HCT116 (cell line): ENCODE results near the gene STYK1. TPM values are rescaled to one million over a fixed set of nuclear protein-coding genes. Genes with fewer than 3 reads are reported as not detected.

ENCODE experiments used
- ATAC-seq: fragments of 200-7000 bp; cut with Tn5 transposase; 2 replicates; pipeline ENCODE4 v1.9.1; 2020; ENCODE audit warnings: mild to moderate bottlenecking, moderate library complexity
- BruUV-seq: library from RNA; stranded (reverse); fragments of 400-500 nt; replicated peaks from 2 replicates; lab custom pipeline; 2021; lab: Mats Ljungman, UMichigan
- CTCF ChIA-PET: fragments of 300-600 bp; sonication (Branson Sonifier 250); formaldehyde crosslinking; loops from one replicate; lab custom pipeline; 2021; ENCODE audit warnings: antibody characterized with exemption; lab: Charles Lee
- POLR2A ChIA-PET: fragments of 300-600, 350-600 bp; sonication (Branson Sonifier 250); formaldehyde crosslinking; loops from one replicate; lab custom pipeline; 2021; ENCODE audit warnings: antibody characterized with exemption; lab: Charles Lee
- RAD21 ChIA-PET, 2 experiments: fragments of 300-600 bp; sonication (Branson Sonifier 250); formaldehyde crosslinking; loops; one replicate each; lab custom pipeline; 2023; ENCODE audit warnings: low total read pairs in 2 of 2; ENCODE audit not compliant: uncharacterized antibody in 2 of 2, unreplicated experiment in 2 of 2, low non-redundant PET in 1 of 2; lab: Charles Lee
- DNase-seq: peaks from one replicate; pipeline ENCODE4 v3.0.0-alpha.2; 2010; ENCODE audit warnings: low read depth, low spot score
- H2AFZ ChIP-seq: fragments of 200-600 bp; shearing (Covaris generic), sonication (generic); 2 replicates; pipeline ENCODE4 v1.6.1; 2017; ENCODE audit warnings: low read depth, mixed run types, mixed read lengths, antibody characterized with exemption, low read length; ENCODE audit not compliant: poor library complexity, severe bottlenecking
- H3K27ac ChIP-seq: 2 replicates; pipeline ENCODE4 v1.5.1; 2012; ENCODE audit warnings: low read depth, low read length
- H3K27me3 ChIP-seq: fragments of 200-600 bp; sonication (generic); 2 replicates; pipeline ENCODE4 v1.6.1; 2016; ENCODE audit warnings: mixed run types, low read length, mixed read lengths; ENCODE audit not compliant: insufficient read depth
- H3K36me3 ChIP-seq, 2 experiments: fragments of 200-500 bp in 1 of 2; fragments of 200-600 bp in 1 of 2; sonication (Bioruptor generic) in 1 of 2; sonication (generic) in 1 of 2; 2 replicates each; pipeline versions ENCODE4 v1.5.1 to v1.6.1; 2014 to 2016; ENCODE audit warnings: low read length in 2 of 2, inconsistent platforms in 1 of 2, mixed read lengths in 1 of 2, mixed run types in 1 of 2; ENCODE audit not compliant: insufficient read depth in 2 of 2, control insufficient read depth in 1 of 2
- H3K4me1 ChIP-seq, 2 experiments: fragments of 200-600 bp in 1 of 2; sonication (generic) in 1 of 2; 2 replicates each; pipeline versions ENCODE4 v1.5.1 to v1.6.1; 2012 to 2017; ENCODE audit warnings: low read length in 2 of 2, inconsistent platforms in 1 of 2, mild to moderate bottlenecking in 1 of 2, mixed read lengths in 1 of 2, mixed run types in 1 of 2, moderate library complexity in 1 of 2; ENCODE audit not compliant: insufficient read depth in 2 of 2, control insufficient read depth in 1 of 2
- H3K4me2 ChIP-seq: fragments of 200-600 bp; sonication (generic); 2 replicates; pipeline ENCODE4 v1.6.1; 2017; ENCODE audit warnings: mixed run types, low read length, mixed read lengths
- H3K4me3 ChIP-seq, 2 experiments: fragments of 200-600 bp in 1 of 2; sonication (generic) in 1 of 2; replicated peaks in 1 of 2; 2 replicates each; pipeline ENCODE4 v1.5.1; 2011 to 2016; ENCODE audit warnings: low read length in 2 of 2, control low read depth in 1 of 2, low read depth in 1 of 2, mild to moderate bottlenecking in 1 of 2, mixed read lengths in 1 of 2, mixed run types in 1 of 2
- H3K79me2 ChIP-seq: fragments of 200-600 bp; sonication (generic); 2 replicates; pipeline ENCODE4 v1.6.1; 2017; ENCODE audit warnings: mild to moderate bottlenecking, mixed run types, low read length, moderate library complexity, mixed read lengths; ENCODE audit not compliant: insufficient read depth
- H3K9ac ChIP-seq: fragments of 200-600 bp; sonication (generic); 2 replicates; pipeline ENCODE4 v1.6.1; 2016; ENCODE audit warnings: low read length, mixed read lengths
- H3K9me2 ChIP-seq: fragments of 200-600 bp; sonication (generic), shearing (Covaris generic); 2 replicates; pipeline ENCODE4 v1.6.1; 2017; ENCODE audit warnings: mixed run types, mild to moderate bottlenecking, moderate library complexity; ENCODE audit not compliant: insufficient read depth
- H3K9me3 ChIP-seq, 2 experiments: fragments of 200-500 bp in 1 of 2; fragments of 200-600 bp in 1 of 2; sonication (Bioruptor generic) in 1 of 2; sonication (generic) in 1 of 2; 2 replicates each; pipeline ENCODE4 v1.6.1; 2014 to 2017; ENCODE audit warnings: low read length in 2 of 2, mixed read lengths in 2 of 2, inconsistent platforms in 1 of 2, low read depth in 1 of 2, mild to moderate bottlenecking in 1 of 2, mixed run types in 1 of 2, moderate library complexity in 1 of 2; ENCODE audit not compliant: control insufficient read depth in 1 of 2, insufficient read depth in 1 of 2
- H4K20me1 ChIP-seq: fragments of 200-600 bp; sonication (generic), shearing (Covaris generic); 2 replicates; pipeline ENCODE4 v1.6.1; 2017; ENCODE audit warnings: mixed run types, mild to moderate bottlenecking, moderate library complexity; ENCODE audit not compliant: insufficient read depth
- CBX3 ChIP-seq: IDR thresholded peaks from 2 replicates; pipeline ENCODE4 v1.6.1; 2012; ENCODE audit warnings: low read depth
- EGR1 ChIP-seq: IDR thresholded peaks from 2 replicates; pipeline ENCODE4 v1.6.1; 2012; ENCODE audit warnings: low read depth
- TCF7L2 ChIP-seq: IDR thresholded peaks from 2 replicates; pipeline ENCODE4 v1.7.0; 2011; ENCODE audit warnings: borderline replicate concordance, inconsistent platforms; ENCODE audit not compliant: insufficient read depth, insufficient read length; ENCODE audit errors: extremely low read depth
- ZNF274 ChIP-seq: fragments of 200-500 bp; sonication (Bioruptor generic); IDR thresholded peaks from 2 replicates; pipeline ENCODE4 v1.6.1; 2014; ENCODE audit warnings: mild to moderate bottlenecking, low read depth, low read length, inconsistent platforms
- intact Hi-C: fragments of 100-400 bp; cut with micrococcal nuclease; formaldehyde crosslinking; loops from 2 replicates; pipeline ENCODE4 v1.10.0; 2022
- total RNA-seq: library from RNA; stranded (reverse); gene quantifications from one replicate; pipeline ENCODE4 v1.2.1, GENCODE V29; 2021; ENCODE audit not compliant: unreplicated experiment
- TF ChIP-seq, protein P1 (sequence below): IDR thresholded peaks from 2 replicates; pipeline ENCODE4 v1.6.1; 2012

Gene STYK1
- total RNA-seq, 1 experiment from 2014 or later, result 4.4 TPM

DNA sequence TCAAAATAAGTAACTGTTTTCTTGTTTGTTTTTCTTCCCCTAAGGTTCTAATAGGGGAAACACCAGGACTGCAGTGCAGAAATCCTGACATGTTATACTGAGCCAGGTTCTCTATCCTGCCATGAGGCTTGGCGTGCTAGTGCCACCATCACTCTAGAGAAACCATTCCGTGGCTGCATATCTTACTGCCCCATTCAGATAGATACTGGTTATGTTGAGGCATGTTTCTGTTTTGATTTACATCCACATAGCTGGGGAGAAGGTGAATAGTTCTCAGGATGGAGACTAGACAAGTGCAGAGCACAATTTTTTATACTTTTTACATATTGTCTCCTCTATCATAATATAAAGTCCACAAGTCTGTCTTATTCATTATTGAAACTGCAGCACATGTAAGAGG is 72.0 kb downstream of the STYK1 start:
- ATAC-seq (no peak), DNase-seq (no peak)
- RAD21 ChIA-PET, result no interaction called here
- H3K9ac ChIP-seq, result no peak overlapping the region
- CTCF ChIA-PET, result no interaction called here
- intact Hi-C loops, result no loop called here
- no peak overlapping the region for H2AFZ ChIP-seq
- no peaks in the 10 kb centered on the region for H3K9me3 ChIP-seq
- H3K4me1 ChIP-seq, result no peaks in the 10 kb centered on the region
- no peaks in the 10 kb centered on the region for H3K9me2 ChIP-seq
- BruUV-seq, result no TSS peak
- TF ChIP-seq CBX3 (no peak), ZNF274 (no peak), TCF7L2 (no peak)
- TF ChIP-seq, protein P1, sequence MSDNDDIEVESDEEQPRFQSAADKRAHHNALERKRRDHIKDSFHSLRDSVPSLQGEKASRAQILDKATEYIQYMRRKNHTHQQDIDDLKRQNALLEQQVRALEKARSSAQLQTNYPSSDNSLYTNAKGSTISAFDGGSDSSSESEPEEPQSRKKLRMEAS, result no peak
- no peaks in the 10 kb centered on the region for H3K27me3 ChIP-seq
- H3K4me2 ChIP-seq, result no peak overlapping the region
- no peaks in the 10 kb centered on the region for H4K20me1 ChIP-seq
- POLR2A ChIA-PET, result no interaction called here
- H3K4me3 ChIP-seq, result no peak overlapping the region
- 0 out of 2 replicates have a peak, but pooled peaks cover 3% of the 10 kb centered on the region for H3K79me2 ChIP-seq
- H3K27ac ChIP-seq, result no peak overlapping the region
- peaks cover 2 to 11% of the 10 kb centered on the region in 2 experiments; a peak in 3 of 4 replicates for H3K36me3 ChIP-seq

GRCh38 chr12:10600988-10601387 is 72.9 kb downstream of the STYK1 start:
- ChIA-PET RAD21 (no interaction called here), POLR2A (no interaction called here), CTCF (no interaction called here)
- H3K9me2 ChIP-seq, result no peaks in the 10 kb centered on the region
- no peak for DNase-seq
- H3K4me2 ChIP-seq, result no peak overlapping the region
- TF ChIP-seq EGR1, result no peak
- H3K9ac ChIP-seq, result no peak overlapping the region
- H3K27me3 ChIP-seq, result no peaks in the 10 kb centered on the region
- no TSS peak for BruUV-seq
- H3K9me3 ChIP-seq, result no peaks in the 10 kb centered on the region
- no peak overlapping the region for H3K27ac ChIP-seq
- ATAC-seq, result no peak
- intact Hi-C loops, result no loop called here
- H4K20me1 ChIP-seq, result no peaks in the 10 kb centered on the region
- H3K79me2 ChIP-seq, result no peaks in the 10 kb centered on the region
- no peak overlapping the region for H2AFZ ChIP-seq
- H3K36me3 ChIP-seq, result peaks cover 0 to 11% of the 10 kb centered on the region in 2 experiments; a peak in 2 of 4 replicates
- no peak overlapping the region for H3K4me3 ChIP-seq
- no peaks in the 10 kb centered on the region for H3K4me1 ChIP-seq
